NCI-H2029 treated with DMSO at 0.1 percent for 48 hours (cell line): ENCODE measurements around the gene IL4I1.

Experiments used
- DNase-seq: peaks from one replicate; lab custom pipeline; 2025; lab: John Stamatoyannopoulos, UW

The IL4I1 gene

DNA sequence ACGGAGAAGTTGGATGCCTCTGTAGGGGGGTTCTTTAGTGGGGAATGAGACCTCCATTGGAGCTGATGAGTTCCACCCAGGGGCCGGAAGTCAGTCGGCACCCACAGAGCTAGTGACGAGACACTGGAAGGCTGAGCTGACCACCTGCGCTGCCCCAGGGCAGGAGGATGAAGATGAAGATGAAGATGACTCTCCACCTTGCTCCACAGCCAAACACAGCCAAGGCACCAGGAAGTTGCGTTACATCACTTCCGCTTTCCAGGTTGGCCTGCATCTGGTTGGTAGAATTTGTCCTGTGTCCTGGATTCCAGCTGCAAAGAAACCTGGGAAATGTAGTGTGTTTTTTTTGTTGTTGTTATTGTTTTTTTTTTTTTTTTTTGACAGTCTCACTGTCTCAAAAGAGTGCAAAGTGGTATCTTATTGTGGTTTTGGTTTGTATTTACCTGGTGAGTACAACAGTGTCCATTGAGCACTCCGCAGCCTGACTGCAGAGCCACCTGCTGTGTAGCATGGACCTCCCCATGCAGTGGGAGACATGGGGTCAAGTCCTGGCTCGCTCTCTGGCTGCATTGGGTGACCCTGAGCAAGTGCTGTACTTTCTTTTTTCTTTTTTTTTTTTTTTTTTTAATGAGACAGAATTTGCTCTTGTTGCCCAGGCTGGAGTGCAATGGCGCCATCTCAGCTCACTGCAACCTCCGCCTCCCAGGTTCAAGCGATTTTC, 17.3 kb downstream of the IL4I1 start:
- no peak for DNase-seq

DNA sequence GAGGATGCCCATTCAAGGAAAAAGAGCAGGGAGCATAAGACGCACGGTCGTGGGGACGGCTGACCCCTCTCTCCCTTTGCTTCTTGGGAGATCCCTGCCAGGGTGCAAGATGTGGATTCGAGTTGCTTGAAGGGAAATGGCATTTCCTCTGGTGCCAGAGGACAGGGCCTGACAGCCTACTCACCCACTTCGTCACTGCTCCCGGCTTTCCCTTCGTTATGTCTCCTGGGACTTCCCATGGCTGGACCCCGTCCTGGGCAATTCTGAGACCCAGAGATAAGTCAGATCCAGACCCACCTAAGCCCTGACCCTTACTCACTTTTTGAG, 18.0 kb downstream of the IL4I1 start:
- DNase-seq = no peak

DNA sequence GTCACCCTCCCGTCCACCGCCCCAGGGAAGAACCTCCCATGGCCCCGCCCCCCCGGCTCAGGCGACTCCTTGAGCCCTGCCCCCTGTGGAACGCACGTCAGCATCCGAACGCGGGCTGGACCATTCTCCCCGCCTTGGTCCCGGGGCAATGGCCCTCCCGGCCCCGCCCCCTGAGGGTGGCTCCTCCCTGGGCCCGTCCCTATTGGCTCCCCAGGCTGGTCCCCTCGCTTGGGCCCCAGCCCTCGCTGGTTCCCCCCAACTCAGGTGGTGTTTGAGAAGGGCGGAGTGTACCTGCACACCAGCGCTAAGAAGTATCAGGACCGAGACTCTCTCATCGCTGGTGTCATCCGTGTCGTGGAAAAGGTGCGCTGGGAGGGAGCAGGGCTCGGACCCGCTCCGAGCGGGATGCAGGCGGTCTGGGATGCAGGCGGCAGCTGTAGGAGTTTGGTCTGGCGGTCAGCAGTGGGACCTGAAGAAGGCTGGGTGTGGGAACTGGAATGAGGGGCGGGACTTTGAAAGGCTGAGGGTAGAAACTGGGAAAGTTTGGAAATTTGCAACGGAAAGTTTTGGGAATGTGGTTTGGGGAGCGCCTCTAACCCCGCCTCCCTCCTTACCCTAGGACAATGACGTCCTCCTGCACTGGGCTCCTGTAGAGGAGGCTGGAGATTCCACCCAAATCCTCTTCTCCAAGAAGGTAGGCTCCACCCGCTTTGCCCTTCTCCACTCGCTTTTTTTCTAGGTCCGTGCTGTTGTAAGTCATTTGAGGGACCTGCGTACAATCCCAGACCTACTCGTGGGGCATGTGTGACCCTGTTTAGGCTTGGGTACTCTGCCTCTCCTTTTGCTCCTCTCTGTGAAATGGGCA, 18.6 kb downstream of the IL4I1 start:
- DNase-seq = no peak

DNA sequence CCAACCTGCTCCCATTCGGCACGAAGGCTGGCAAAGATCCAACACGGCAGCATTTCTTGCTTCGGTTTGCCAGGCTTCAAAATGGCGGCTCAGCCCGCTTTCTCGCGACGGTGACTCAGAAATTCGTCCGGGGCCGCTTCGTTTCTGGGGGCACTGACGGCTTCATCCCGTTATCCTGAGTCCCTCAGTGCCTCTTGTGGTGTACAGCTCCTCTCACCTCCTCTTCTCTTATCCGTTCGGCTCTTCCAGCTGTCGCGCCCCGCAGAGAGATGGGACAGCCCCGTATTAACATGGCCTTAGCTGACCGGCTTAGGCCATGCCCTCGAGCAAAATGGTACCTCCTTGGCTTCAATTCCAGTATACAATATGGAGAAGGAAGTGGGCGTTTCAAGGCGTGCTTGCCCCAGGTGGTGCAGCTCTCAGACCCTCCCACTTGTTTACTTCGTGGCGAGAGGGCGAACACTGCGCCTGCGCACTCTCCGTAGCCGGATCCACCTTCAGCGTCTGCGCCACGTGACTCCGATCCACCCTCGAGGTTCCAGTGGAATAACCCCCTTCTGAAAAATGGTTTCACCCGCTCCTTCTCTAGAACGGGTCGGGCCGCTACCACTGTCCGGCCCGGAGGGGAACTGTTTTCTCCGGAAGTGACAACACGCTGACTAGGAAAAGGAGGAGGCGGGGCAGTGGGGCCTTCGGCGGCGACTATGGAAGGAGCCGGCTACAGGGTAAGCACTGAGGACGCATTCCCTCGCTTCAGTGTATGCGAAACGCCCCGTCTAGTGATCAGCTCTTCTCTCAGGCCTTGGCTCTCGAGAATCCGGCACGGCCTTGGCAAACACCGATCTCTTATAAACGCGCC, 19.4 kb downstream of the IL4I1 start, which contains the start of the genes AKT1S1 and TBC1D17:
AKT1S1 (minus strand) TSS at position 336 of the 859 bp plus-strand sequence. CDS start 4,060 bp downstream, outside the sequence.
TBC1D17 (plus strand) TSS at position 683 of the 859 bp plus-strand sequence; CDS start at position 705, 22 bp downstream.
- peak; percentile 99 for DNase-seq

DNA sequence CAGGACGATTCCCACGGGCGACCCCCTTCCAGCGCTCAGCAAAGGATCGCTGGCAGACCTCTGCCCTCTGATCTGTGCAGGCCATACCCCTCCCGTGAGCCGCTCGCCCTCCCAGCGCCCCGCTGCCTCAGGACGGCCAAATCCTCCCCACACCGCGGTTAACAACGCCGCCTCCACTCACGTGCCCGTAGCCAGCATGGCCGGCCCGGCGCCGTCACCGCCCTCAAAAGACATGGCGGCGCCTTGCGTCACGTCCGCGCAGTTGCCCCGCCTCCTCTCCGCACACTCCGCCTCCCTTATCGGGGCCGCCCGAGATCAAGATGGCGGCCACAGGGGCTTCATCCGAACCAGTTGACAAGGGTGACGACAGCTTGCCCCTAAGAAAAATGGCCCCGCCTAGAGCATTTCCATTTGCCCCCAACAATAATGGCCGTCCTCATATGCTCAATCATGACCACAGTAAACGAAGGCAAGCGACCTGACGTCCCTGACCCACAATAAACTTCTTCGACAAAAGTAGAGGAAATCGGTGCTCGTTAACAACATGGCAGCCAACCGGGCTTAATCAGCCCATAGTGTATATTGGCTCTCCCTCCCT, 20.2 kb downstream of the IL4I1 start:
- peak; percentile 98 for DNase-seq

DNA sequence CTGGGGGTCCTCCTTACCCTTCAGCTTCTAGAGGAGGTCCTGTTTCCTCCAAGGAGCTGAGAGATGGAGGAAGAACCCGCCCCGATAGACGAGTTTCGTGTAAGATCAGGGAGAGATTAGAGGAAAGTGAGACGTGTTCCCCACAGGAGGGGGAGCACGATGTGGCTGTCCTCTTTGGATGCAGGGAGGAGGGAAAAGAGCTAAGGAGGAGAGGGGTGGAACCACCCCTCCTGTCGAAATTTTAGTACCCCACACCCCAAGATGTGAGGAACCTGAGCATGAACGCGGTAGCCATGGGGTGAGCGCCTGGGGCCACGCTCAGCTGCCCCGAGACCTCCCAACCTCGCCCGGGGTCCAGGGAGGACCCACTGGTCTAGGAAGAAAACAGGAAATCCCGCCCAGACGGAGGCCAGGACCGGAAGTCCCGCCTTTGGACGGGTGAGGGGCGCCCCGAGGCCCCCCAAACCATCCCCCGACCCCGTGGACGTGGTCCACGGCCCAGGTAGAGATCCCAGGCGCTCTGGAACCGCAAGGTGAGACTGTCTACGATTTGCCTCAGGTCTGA, 20.7 kb downstream of the IL4I1 start:
- no peak for DNase-seq

DNA sequence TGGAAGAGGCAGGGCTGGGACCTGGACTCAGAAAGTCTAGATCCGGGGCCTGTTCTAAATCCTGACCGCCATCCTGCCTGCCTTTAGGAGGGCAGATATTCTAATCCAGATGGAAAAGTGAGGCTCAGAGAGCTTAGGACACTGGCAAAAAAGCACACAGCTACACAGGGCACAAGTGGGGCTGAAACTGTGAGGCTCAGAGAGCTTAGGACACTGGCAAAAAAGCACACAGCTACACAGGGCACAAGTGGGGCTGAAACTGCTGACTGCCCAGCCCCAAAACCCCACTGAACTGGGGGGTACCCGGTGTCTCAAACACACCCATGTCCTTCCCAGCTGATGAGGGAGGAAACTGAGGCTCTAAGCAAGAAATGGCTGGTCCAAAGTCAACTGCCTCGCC, 21.5 kb downstream of the IL4I1 start:
- no peak for DNase-seq

DNA sequence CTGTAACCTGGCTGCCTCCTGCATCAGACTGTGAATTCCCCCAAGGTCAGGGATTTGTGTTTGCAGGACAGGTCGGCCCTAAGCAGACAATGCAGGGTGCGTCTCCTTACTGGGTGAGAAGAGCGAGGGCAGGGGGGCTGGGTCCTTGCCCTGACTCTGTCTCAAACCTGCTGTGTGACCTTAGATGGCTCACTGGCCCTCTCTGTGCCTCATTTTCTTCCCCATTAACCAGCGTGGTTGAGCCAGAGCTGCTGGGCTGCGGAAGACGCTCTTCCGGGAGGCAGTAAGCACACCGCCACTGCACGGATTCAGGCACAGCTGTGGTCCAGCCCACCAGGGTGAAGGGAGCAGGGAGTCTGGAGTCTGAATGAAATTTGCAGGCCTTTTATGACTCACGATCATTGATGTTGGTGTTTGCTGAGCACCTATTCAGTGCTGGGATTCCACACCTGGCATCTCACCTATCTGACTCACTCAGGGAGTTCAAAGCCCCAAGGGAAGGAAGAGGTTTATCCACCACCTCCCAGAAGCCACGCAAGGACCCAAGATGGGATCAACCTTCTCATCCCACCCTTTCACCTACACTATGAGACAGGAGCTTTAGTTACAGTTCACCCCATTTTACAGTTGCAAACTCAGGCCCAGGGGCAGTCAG, 22.1 kb downstream of the IL4I1 start:
- DNase-seq = no peak

DNA sequence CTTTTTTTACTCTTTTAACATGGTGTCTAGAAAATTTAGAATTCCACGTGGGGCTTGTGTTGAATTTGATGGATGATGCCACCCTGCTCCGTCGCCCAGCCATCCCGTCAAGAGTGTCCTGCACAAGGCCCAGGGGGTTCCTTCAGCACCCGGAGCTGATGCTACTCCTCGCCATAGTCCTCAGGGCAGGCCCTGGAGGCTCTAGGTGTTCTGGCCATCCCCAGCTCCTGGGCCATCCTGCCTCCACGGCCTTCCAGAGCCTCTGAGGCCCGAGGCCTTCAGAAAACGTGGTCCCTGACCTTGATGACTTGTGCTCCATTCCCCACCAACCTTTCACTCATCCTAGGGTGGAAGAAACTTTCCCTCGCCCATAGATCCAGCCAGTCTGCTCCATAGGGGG, 22.9 kb downstream of the IL4I1 start:
- no peak for DNase-seq

DNA sequence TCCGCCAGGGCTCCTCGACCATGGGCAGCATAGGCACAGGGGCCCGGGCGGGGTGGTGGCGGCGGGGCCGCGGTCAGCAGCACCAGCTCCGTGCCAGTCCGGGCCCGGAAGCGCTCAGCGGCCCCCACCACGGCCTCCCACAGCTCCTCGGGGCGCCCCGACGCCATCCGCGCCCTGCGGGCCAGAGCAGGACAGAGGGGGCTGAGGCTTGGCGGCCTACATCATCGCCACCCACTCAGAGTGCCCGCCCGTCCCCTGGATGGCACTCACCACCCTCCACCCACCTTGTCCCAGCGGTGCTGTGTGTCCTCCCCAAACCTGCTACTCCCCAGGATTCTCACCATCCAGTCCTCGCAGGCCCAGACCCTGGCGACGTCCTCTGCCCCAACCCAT, 23.6 kb downstream of the IL4I1 start:
- DNase-seq = no peak

DNA sequence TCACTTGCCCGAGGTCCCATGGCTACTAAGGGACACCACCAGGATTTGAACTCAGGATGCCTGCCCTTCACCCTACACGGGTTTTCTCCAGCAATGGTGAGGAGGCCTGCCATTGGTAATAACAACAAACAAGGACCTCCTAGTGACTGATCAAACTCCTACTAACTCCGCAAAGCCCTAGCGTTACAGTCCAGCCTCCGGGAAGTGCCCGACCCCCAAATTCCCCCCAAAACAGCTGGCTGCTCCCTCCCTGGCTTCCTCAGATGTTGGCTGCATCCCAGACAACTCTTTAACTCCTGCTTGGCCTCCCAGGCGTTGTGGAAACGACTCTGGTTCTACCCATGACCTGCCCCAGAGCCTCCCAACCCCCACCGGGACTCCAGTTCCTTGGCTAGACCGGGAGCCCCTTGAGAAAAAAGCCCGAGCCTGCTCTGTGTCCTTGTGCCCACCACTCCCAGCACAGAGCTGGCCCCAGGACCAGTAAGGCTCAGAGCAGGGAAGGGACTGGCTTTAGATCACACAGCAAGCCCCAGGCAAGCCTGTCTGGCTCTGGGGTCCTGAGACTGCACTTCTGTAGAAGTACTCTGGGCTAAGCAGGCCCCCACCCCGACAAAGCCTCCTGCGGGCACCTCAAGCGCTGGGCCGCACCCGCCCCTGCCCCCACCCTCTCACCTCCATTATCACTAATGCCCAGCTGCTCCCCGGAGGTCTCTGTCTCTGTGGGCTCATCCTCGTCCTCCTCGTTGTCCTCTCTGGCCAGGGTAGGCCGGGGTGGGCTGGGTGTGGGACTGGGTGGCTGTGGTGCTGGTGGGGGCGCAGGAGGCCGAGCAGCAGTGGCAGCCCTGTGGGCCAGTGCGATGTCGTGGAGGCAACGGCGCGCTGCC, 24.2 kb downstream of the IL4I1 start:
- no peak for DNase-seq

DNA sequence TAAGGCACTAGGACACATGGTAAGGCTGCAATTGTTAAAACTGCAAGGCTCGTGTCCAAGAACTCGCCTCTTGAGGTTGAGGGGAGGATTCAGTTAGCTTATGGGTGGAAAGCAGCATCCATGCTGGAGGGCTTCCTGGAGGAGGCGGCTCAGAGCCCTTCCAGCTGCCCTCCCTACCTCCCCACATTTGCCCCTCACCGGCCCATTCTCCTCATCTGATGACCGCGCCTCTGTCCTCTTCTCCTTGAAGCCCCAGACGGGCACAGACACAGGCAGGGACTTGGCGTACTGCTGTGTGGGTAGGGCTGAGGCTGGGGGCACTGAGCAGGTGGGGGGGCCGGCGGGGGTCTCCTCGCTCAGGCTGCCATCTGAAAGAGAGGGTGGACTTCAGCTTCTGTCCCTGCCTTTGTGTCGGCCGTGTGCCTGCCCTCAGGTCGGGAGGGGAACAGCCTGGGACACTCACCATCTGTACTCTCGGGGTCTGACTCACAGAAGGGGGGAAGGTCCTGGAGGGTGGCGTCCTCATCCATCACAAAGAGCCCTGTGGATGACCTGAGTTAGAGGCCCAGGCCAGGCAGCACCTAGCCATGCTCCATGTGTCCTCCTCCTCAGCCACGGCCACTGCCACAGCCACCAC, 25.2 kb downstream of the IL4I1 start:
- DNase-seq = no peak

DNA sequence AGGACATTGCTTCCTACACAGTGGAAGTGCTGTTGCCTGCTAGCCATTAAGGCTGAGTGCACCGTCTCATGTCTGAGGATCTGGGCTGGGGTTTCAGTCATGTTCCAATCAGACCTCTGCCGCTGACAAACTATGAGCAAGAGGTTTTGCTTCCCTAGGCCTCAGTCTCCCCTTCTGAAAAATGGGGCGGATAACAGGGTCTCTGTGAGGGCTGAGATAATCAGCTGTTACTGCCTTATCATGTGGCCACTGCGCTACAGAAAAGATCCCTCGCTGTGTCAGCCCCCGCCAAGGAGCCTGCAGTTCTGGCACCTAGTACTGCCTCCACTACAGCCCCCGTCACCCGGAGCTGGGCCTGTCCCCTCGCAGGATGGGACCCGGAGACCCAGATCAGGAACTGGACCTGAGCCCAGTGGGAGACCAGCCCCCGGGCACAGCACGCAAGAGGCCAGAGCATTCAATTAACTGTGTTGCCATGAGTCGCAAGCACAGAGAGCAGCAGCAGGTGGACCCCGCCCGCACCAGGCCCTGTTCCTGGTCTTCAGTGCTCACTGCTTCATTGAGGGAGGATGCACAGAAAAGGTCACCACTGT, 26.3 kb downstream of the IL4I1 start:
- DNase-seq = no peak

DNA sequence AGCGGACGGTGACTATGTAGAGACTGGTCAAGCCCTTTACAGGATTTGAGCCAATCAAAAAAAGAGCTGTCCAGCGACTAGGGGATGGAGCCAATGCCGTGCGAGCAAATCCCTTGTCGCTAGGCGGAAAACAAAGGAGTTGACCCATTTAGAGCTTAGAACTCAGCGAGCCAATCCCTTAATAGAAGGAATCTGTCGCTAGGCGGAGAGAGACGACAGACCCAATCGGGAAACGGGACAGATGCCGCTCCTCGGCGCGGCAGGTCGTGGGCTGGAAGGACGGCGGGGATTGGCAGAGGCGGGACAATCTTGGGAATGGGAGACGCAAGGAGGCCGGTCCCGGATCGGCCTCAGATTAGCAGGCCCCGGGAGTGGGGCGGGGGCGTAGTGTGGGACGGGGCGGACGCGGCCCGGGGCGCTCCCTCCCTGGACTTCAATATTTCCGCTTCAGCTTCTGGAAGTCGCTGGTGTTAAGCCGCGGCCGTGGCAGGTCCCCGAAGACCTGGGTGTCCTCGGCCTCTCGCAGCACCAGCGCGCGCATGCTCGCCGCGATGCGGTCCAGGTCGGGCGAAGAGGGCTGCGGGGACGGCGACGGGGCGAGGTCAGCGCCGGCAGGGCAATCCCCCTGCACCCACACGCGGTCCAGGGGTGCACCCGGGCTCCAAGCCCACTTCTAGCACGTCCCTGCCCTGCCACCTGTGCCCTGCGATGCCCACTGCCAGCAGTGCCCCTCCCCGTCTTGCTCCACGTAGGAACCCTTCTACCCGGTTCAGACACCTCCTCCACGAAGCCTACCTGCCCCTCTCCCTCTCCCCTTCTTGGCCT, 27.0 kb downstream of the IL4I1 start:
- peak; percentile 98 for DNase-seq

DNA sequence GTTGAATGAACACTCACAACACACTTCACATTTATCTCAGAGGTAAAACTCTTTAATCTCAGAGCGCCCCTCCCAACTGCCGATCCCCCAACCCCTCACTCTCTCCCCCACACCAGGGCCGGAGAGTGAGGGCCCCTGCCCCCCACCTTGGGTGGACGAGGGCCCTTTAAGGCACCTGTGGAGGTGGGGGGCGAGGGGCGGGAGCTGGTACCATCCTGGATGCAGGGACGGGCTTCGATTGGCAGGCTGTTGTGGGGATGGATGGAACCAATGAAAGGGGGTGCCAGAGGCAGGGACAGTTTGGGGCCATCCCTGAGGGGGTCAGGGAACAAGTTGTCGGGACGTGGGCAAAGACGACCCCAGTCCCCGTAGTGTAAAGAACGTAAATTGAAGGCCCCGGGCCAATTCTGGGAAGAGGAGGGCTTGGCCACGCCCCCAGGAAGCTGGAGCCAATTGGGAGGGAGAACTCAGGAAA, 27.6 kb downstream of the IL4I1 start:
- no peak for DNase-seq

DNA sequence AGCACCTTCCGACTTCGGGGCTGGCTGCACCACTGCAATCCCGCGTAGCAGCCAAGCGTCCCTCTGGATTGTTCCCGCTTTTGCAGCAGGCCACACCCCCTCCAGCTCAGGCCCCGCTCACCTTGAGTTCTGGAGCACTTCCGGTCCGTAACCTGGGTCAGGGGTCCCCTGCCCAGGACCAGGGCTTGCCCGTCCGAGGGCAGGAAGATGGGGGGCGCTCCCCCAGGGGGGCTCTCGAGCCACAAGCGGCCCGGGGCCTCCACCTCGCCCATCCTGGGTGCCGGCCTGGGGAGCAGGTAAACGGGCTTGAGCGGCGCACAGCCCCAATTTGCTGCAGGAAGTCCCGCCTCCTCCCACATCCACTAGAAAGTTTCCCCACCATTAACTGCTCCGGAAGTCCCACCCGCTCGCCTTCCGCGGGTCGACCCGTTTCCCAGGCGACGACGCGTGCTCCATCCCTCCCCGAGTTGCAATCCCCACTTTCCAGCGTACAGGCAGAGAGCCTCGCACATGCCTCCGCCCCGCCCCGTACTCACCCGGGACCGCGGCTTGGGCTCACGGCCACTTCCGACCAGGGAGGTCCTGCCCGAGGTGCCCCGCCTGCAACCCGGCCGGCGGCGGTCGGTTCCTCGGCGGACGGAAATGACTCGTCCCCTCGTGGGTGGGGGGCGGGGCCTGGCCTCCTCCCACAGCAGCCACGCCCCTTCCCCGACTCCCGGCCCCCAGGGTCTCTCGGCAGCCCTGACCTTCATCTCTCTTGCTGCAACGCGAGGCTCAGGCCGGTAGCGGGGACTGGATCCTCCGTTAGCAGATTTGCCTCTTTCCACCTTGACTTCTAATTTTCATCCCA, 29.5 kb downstream of the IL4I1 start, which contains the start of gene PNKP:
PNKP (minus strand) TSS at position 644 of the 850 bp plus-strand sequence; CDS start at position 272, 372 bp downstream.
- peak; percentile 79 for DNase-seq

DNA sequence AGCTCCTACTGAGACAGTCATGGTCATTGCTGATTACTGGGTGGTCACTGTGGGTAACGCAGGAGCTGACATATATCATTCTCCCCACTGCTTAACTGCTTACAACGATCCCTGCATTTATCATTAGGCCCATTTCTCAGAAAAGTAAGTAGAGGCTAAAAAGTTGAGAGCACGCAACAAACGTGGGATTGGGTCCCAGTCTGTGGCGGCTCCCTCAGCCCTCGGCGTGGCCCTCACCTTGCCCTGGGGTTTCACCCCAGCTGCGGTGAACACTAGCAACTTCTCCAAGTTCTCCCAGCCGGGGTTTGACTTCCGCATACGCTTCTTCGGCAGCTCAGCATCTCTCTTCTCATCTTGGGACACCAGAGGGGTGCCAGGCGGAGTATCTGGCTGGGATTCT, 31.8 kb downstream of the IL4I1 start:
- DNase-seq = no peak
